HG03460 (cell line): Measurements from ENCODE around the gene INTS7.
"Not testable (repeated sequence)": the region's sequence is repeated elsewhere in the genome, so short reads cannot be mapped to it uniquely, and the experiment has no call there.

Source experiments
- ATAC-seq: cut with Tn5 transposase; IDR thresholded peaks from one replicate; pipeline ENCODE4 v1.9.1; 2021; ENCODE audit not compliant: unreplicated experiment

Gene INTS7

GRCh38 chr1:211985556-211986264 lies 49.6 kb downstream of the INTS7 start:
- ATAC-seq, result peak; percentile 91

GRCh38 chr1:211978596-211978995 lies 56.8 kb downstream of the INTS7 start:
- ATAC-seq, result no peak

- no peak for ATAC-seq
These were observed 60.0 kb downstream of the INTS7 start for GRCh38 chr1:211975152-211975941.

- ATAC-seq, result no peak
These were observed 61.8 kb downstream of the INTS7 start for GRCh38 chr1:211973541-211973940.

- ATAC-seq, result no peak
These were observed 67.0 kb downstream of the INTS7 start for GRCh38 chr1:211968200-211968834.

DNA sequence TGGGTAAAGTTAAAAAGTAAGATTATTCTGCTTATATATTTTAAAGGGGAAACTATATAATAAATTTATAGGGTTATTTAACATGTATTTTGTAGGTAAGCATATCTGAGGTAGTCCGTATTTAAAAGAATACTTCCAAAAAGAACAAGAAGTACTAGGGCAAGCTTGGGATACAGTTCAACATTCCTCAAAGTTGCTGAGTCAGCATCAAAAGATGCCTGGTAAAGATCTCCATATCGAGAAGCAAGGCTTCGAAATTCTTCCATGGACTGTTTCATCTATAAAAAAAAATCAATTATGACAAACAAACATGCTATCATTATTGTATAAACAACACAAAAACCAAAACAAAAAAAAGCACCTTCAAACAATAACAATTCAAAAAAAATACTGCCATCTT lies 67.7 kb downstream of the INTS7 start:
- no peak for ATAC-seq

GRCh38 chr1:211965108-211965805 lies 70.1 kb downstream of the INTS7 start:
- no peak for ATAC-seq

GRCh38 chr1:211959680-211960079 lies 75.7 kb downstream of the INTS7 start:
- ATAC-seq, result no peak

DNA sequence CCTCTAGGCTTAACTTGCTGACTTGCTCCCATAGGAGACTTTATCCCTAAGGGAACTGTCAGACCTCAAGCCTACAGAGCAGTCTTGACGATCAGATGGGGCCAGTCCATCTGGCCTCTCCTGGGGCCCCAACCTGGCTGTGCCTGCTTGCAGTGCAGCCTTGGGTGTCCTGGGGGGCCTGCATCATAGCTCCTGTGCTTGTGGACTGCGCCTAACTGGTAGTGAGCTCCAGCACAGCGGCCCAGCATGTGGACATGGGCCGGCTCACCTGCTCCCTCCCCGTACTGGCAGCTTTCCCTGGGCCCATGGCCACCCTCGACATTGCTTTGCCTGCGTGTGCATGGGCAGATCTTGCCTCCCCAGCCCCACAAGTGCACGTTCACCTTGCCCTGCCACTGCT lies 76.1 kb downstream of the INTS7 start:
- no peak for ATAC-seq

GRCh38 chr1:211954028-211954427 lies 81.3 kb downstream of the INTS7 start:
- ATAC-seq, result not testable (repeated sequence)

- not testable (repeated sequence) for ATAC-seq
These were observed 81.8 kb downstream of the INTS7 start for GRCh38 chr1:211953543-211953942.

DNA sequence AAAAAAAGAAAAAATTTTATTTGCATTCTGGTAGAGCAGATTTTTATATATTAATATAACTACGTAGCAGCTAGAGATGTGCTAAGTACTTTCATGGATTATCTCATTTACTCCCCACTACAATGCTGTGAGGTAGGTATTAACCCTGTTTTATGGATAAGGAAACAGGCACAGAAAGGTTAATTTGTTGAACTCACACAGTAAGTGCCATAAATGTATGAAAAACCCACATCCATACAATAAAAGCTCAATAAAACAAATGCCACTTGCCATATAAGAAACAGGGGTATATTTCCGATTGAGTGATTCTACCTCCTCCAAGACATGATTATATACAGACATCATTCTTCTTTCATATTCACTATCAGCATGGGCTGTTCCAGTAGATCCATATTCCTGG lies 83.1 kb downstream of the INTS7 start:
- no peak for ATAC-seq

DNA sequence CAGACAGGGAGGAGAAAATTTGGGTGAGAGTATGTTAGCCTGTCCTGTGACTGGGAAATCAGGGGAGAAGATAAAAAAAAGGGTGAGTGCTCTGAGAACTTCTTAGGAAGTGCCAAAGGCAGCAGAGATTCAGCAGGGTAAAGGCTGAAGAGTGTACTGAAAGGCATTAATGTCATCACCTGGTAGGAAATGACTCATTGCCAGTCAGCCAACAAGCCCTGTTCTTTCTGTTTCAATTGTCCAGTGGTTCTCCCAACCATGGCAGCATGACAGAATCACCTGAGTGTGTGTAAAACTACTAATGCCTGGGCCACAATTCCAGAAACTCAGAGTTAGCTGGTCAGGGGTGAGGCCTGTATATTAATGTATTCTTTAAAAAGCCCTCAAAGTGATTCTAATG lies 83.5 kb downstream of the INTS7 start:
- ATAC-seq, result peak; percentile 95

DNA sequence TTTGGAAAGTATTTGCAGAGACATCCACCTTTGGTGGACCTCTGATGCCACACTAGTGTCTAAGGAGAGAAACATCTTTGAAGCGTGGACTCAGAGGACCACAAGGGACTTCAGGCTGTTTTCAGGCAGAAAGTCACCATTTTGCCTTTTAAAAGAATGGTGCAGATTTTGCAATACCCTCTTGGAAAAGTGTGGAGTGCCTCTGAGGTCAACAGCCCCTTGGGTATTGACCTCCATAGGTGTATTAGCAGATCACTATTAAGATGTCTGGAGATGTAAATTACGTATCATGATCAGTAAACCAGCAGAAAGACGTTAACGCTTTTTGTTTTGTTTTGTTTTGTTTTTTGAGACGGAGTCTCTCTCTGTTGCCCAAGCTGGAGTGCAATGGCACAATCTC lies 87.0 kb downstream of the INTS7 start:
- no peak for ATAC-seq

GRCh38 chr1:211947396-211948295 lies 87.7 kb downstream of the INTS7 start:
- ATAC-seq, result no peak

DNA sequence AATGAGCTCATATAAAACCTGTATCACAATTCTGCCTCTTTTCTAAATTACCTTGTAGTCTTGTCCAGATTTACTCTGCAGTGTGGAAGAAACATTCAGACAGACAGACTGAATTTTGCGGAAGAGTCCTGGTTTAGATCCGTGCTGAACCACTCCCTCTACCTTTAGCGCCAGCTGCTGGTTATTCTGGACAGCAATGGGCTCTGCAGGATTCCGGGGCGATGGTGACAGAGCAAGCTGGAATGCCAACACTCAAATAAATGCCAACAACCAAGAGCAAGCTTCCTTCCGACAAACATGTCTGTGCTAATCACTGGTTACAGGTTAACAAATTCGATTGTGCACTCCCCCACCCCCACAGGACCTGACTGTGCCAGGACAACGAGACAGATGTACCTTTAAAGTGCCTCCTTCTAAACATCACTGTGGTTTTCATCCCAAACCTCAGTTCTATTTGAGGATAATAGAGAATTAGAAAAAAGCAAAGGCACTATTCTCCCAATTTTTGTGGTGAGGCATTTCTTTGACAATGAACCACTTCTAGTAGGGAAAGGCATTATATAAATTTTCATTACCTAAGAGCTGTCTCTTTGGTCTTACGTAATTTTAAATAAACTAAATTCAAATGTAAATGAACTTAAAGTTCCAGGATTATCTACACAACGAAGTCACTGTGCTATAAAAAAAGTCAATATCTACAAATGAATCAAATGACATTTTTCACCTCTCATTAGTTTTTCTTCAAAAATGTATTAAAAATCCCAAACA lies 90.4 kb downstream of the INTS7 start:
- no peak for ATAC-seq

GRCh38 chr1:211942583-211942982 lies 92.8 kb downstream of the INTS7 start:
- no peak for ATAC-seq

DNA sequence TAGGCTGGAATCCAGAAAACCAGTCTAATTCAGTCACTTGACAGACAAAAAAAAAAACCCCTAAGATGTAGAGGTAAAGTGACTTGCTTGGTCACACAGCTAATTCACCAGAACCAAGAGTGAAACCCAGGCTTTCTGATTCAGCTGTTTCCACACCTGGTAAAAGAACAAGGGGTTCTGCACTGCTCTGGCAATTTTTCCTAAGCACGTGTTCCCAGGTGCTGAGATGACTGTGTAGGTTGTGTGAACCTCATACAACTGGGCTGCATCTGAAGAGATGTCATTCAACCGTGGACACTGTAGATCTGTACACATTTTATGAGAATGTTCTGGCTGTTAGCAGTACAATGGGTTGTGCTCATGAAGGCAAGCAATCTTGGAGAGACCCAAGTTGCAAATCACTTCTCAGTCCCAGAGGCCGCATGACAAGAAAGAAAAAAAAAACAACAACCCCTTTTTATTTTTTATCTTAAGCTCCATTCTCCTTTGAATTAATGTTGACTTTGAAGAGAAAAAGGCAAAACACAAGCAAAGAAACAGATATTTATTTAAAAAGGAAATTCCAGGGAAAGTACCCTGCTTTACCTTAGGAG lies 95.4 kb downstream of the INTS7 start:
- ATAC-seq, result peak; percentile 70

DNA sequence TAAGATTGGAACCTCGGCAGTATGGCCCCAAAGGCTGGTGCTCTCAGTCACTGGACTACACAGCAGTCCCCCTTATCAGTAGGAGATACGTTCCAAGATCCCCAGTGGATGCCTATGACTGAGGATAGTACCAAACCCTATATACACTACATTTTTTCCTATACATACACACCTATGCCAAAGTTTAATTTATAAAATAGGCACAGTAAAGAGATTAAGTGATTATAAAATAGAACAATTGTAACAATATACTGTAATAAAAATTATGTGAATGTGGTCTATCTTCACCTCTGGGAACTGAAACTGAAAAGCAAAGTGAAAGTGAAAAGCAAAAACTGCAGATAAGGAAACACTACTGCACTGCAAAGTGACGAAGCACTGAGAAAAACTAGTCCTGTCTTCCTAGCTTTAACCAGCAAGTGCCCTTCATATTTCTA lies 96.8 kb downstream of the INTS7 start:
- peak; percentile 27 for ATAC-seq
